Panc1 (cell line): ENCODE results near the gene FKBP2. TPM values are rescaled to one million over a fixed set of nuclear protein-coding genes. Genes with fewer than 3 reads are reported as not detected.

Experiments
- ATAC-seq: fragments of 200-7000 bp; cut with Tn5 transposase; 2 replicates; pipeline ENCODE4 v1.9.1; 2020; ENCODE audit warnings: mild to moderate bottlenecking, moderate library complexity
- BruUV-seq: library from RNA; stranded (reverse); fragments of 400-500 nt; replicated peaks from 2 replicates; lab custom pipeline; 2021; lab: Mats Ljungman, UMichigan
- CTCF ChIA-PET: fragments of 300-600 bp; sonication (Branson Sonifier 250); formaldehyde crosslinking; loops from one replicate; lab custom pipeline; 2022; ENCODE audit warnings: antibody characterized with exemption; lab: Charles Lee
- POLR2A ChIA-PET: fragments of 300-600 bp; sonication (Branson Sonifier 250); formaldehyde crosslinking; loops from one replicate; lab custom pipeline; 2022; ENCODE audit warnings: antibody characterized with exemption; lab: Charles Lee
- DNase-seq: peaks from one replicate; pipeline ENCODE4 v3.0.0-alpha.2; 2010; ENCODE audit warnings: low read depth, low spot score
- H3K27ac ChIP-seq: 2 replicates; pipeline ENCODE4 v1.5.1; 2011; ENCODE audit warnings: mild to moderate bottlenecking, low read length, inconsistent platforms
- H3K27me3 ChIP-seq: fragments of 200-500 bp; sonication (Bioruptor generic); 2 replicates; pipeline ENCODE4 v1.6.0; 2014; ENCODE audit warnings: low read length, inconsistent platforms; ENCODE audit not compliant: control insufficient read depth, insufficient read depth
- H3K36me3 ChIP-seq: fragments of 200-500 bp; sonication (Bioruptor generic); 2 replicates; pipeline ENCODE4 v1.5.1; 2014; ENCODE audit warnings: inconsistent platforms, mild to moderate bottlenecking, low read length, moderate library complexity; ENCODE audit not compliant: control insufficient read depth, insufficient read depth
- H3K4me1 ChIP-seq: 2 replicates; pipeline ENCODE4 v1.5.1; 2011; ENCODE audit warnings: inconsistent platforms, mild to moderate bottlenecking, low read length, moderate library complexity; ENCODE audit not compliant: control insufficient read depth, insufficient read depth
- H3K4me3 ChIP-seq, 2 experiments: 2 replicates each; pipeline ENCODE4 v1.5.1; 2011 to 2012; ENCODE audit warnings: low read depth in 2 of 2, low read length in 2 of 2, mild to moderate bottlenecking in 2 of 2, inconsistent platforms in 1 of 2, moderate library complexity in 1 of 2
- H3K9me3 ChIP-seq: fragments of 200-500 bp; sonication (Bioruptor generic); 2 replicates; pipeline ENCODE4 v1.5.1; 2014; ENCODE audit warnings: low read depth, mild to moderate bottlenecking, inconsistent platforms, low read length, moderate library complexity; ENCODE audit not compliant: control insufficient read depth, insufficient read depth
- CTCF ChIP-seq: fragments of 450-650 bp; IDR thresholded peaks from 2 replicates; pipeline ENCODE4 v1.5.1; 2017; ENCODE audit warnings: mild to moderate bottlenecking
- POLR2AphosphoS5 ChIP-seq: IDR thresholded peaks from 2 replicates; pipeline ENCODE4 v1.6.1; 2012; ENCODE audit warnings: mild to moderate bottlenecking, low read depth, low read length, moderate library complexity
- SIN3A ChIP-seq: IDR thresholded peaks from 2 replicates; pipeline ENCODE4 v1.6.1; 2012; ENCODE audit warnings: low read depth, mild to moderate bottlenecking, low read length, moderate library complexity, borderline replicate concordance; ENCODE audit not compliant: insufficient read depth
- TCF7L2 ChIP-seq: IDR thresholded peaks from 2 replicates; pipeline ENCODE4 v1.6.1; 2011; ENCODE audit warnings: mild to moderate bottlenecking, low read depth, low read length, inconsistent platforms
- in situ Hi-C: cut with HindIII; loops from 2 replicates; pipeline ENCODE4 v1.10.0; 2016; ENCODE audit warnings: low sequenced_read_pairs, low pct_unique_long_range_greater_than_20kb
- intact Hi-C: fragments of 100-400 bp; cut with micrococcal nuclease; formaldehyde crosslinking; loops from one replicate; pipeline ENCODE4 v1.10.0; 2022; ENCODE audit not compliant: unreplicated experiment
- total RNA-seq: library from RNA; stranded (reverse); gene quantifications from one replicate; pipeline ENCODE4 v1.2.1, GENCODE V29; 2021; ENCODE audit not compliant: unreplicated experiment
- TF ChIP-seq, protein P1 (sequence below), 2 experiments: IDR thresholded peaks; 2 replicates each; pipeline ENCODE4 v1.6.1; 2011 to 2012; ENCODE audit warnings: low read depth in 2 of 2, control low read depth in 1 of 2, low read length in 1 of 2, mild to moderate bottlenecking in 1 of 2, moderate library complexity in 1 of 2; ENCODE audit not compliant: insufficient read depth in 1 of 2

Gene FKBP2
- total RNA-seq, 1 experiment from 2014 or later: 71.8 TPM

- POLR2A ChIA-PET: interaction anchor here (0.5 to 1.0 kb wide), 5 partner anchors 13 to 1307 kb away, joined by 3 to 8 read pairs (median 4); no protein-coding TSS in a partner anchor
- in situ Hi-C loops: no loop called here
Measured at GRCh38 chr11:64229744-64230170, 11.1 kb upstream of the FKBP2 start.

GRCh38 chr11:64230171-64230984, 10.5 kb upstream of the FKBP2 start, which contains the start of gene DNAJC4:
Gene DNAJC4 (plus strand): TSS chr11:64230548. CDS start chr11:64230855, 307 bp downstream.
- DNase-seq: no peak

More at GRCh38 chr11:64229744-64230170, 11.1 kb upstream of the FKBP2 start:
- CTCF ChIA-PET: interaction anchor here (0.7 kb wide), 1 partner anchor 248 kb away, joined by 3 read pairs; no protein-coding TSS in a partner anchor
- H3K4me1 ChIP-seq: peaks cover 46% of the 10 kb centered on the region
- DNase-seq (no peak), ATAC-seq (no peak)
- peaks cover 2% of the 10 kb centered on the region; the same call in 1 of the 2 replicates for H3K36me3 ChIP-seq
- H3K27ac ChIP-seq: peak overlapping the region; percentile 87
- intact Hi-C loops: no loop called here
- no peaks in the 10 kb centered on the region for H3K9me3 ChIP-seq
- H3K4me3 ChIP-seq: peak overlapping the region; percentile 68 to 79
- no peak for TF ChIP-seq CTCF
- TF ChIP-seq TCF7L2: no peak
- no peak for TF ChIP-seq SIN3A
- TF ChIP-seq, protein P1, sequence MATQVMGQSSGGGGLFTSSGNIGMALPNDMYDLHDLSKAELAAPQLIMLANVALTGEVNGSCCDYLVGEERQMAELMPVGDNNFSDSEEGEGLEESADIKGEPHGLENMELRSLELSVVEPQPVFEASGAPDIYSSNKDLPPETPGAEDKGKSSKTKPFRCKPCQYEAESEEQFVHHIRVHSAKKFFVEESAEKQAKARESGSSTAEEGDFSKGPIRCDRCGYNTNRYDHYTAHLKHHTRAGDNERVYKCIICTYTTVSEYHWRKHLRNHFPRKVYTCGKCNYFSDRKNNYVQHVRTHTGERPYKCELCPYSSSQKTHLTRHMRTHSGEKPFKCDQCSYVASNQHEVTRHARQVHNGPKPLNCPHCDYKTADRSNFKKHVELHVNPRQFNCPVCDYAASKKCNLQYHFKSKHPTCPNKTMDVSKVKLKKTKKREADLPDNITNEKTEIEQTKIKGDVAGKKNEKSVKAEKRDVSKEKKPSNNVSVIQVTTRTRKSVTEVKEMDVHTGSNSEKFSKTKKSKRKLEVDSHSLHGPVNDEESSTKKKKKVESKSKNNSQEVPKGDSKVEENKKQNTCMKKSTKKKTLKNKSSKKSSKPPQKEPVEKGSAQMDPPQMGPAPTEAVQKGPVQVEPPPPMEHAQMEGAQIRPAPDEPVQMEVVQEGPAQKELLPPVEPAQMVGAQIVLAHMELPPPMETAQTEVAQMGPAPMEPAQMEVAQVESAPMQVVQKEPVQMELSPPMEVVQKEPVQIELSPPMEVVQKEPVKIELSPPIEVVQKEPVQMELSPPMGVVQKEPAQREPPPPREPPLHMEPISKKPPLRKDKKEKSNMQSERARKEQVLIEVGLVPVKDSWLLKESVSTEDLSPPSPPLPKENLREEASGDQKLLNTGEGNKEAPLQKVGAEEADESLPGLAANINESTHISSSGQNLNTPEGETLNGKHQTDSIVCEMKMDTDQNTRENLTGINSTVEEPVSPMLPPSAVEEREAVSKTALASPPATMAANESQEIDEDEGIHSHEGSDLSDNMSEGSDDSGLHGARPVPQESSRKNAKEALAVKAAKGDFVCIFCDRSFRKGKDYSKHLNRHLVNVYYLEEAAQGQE (IDR thresholded peaks at IDR 0.05; ENCODE audit: insufficient read depth in 1 of 2, low read depth in 2 of 2, low read length in 1 of 2): no peak
- no peak for TF ChIP-seq POLR2AphosphoS5
- no TSS peak for BruUV-seq
- no peaks in the 10 kb centered on the region for H3K27me3 ChIP-seq

More at GRCh38 chr11:64230171-64230984, 10.5 kb upstream of the FKBP2 start, which contains the start of gene DNAJC4:
- peaks cover 2% of the 10 kb centered on the region; the same call in 1 of the 2 replicates for H3K36me3 ChIP-seq
- peak within 1 kb of the TSS; percentile 68 to 79 for H3K4me3 ChIP-seq
- ChIA-PET POLR2A (interaction anchor here (0.5 to 1.0 kb wide), 5 partner anchors 13 to 1308 kb away, joined by 3 to 8 read pairs (median 4); no protein-coding TSS in a partner anchor), CTCF (interaction anchor here (0.7 kb wide), 1 partner anchor 249 kb away, joined by 3 read pairs; no protein-coding TSS in a partner anchor)
- ATAC-seq: peak; percentile 59
- H3K9me3 ChIP-seq: no peaks in the 10 kb centered on the region
- in situ Hi-C loops: no loop called here
- peaks cover 47% of the 10 kb centered on the region for H3K4me1 ChIP-seq
- H3K27me3 ChIP-seq: no peaks in the 10 kb centered on the region
- intact Hi-C loops: no loop called here
- peak; percentile 71 for TF ChIP-seq POLR2AphosphoS5
- TF ChIP-seq, protein P1 (IDR thresholded peaks at IDR 0.05; ENCODE audit: insufficient read depth in 1 of 2, low read depth in 2 of 2, low read length in 1 of 2): no peak
- BruUV-seq: no TSS peak
- H3K27ac ChIP-seq: peak within 1 kb of the TSS; percentile 87
